ENCODE data around the gene LGALS3BP. TPM values are rescaled to one million over a fixed set of nuclear protein-coding genes. Genes with fewer than 3 reads are reported as not detected.

LGALS3BP gene
- total RNA-seq, 1 experiment from 2014 or later, result 507 TPM

GRCh38 chr17:79019632-79020584, 40.2 kb upstream of the LGALS3BP start:
- H3F3A ChIP-seq (ENCODE audit: insufficient read depth, low read depth), result peaks cover 22% of the 10 kb centered on the region; the same call in 1 of the 2 replicates
- H2AFZ ChIP-seq, result no peak overlapping the region
- H3K36me3 ChIP-seq (ENCODE audit: low read depth), result no peaks in the 10 kb centered on the region
- no peaks in the 10 kb centered on the region for H3K9me3 ChIP-seq (ENCODE audit: insufficient read depth, low read depth)
- peak; percentile 78 for TF ChIP-seq CTCF (conservative IDR thresholded peaks at IDR 0.05)
- no peak for TF ChIP-seq EZH2 (IDR thresholded peaks at IDR 0.05; ENCODE audit: low read depth)
- peak overlapping the region; percentile 40 for H3K4me2 ChIP-seq
- ChIA-PET POLR2A (ENCODE audit: unreplicated experiment) (no interaction called here), CTCF (interaction anchor here (0.6 to 0.7 kb wide), 3 partner anchors 23 to 95 kb away, joined by 3 to 5 read pairs (median 4); no protein-coding TSS in a partner anchor)
- BruUV-seq (replicated peaks), result no TSS peak
- H3K27ac ChIP-seq, result peak overlapping the region; percentile 49; the same call in 1 of the 2 replicates
- H3K27me3 ChIP-seq (ENCODE audit: insufficient read depth, low read depth), result no peaks in the 10 kb centered on the region
- H3K4me1 ChIP-seq (replicated peaks; ENCODE audit: insufficient read depth), result peaks cover 50% of the 10 kb centered on the region
- intact Hi-C loops (cut with micrococcal nuclease; ENCODE audit: unreplicated experiment), result loop anchor here (1.0 kb wide), 1 partner anchor 22 kb away; no protein-coding TSS in a partner anchor
- no peaks in the 10 kb centered on the region for H4K20me1 ChIP-seq (ENCODE audit: insufficient read depth)
- no peaks in the 10 kb centered on the region for H3K9me2 ChIP-seq (ENCODE audit: insufficient read depth)
- H3K4me3 ChIP-seq, result no peak overlapping the region
- no peaks in the 10 kb centered on the region for H3K79me2 ChIP-seq (ENCODE audit: low read depth)
- peak; percentile 47 to 49 for DNase-seq

GRCh38 chr17:79019261-79019631, 39.5 kb upstream of the LGALS3BP start:
- Histone ChIP-seq H3K4me2 (no peak overlapping the region), H2AFZ (no peak overlapping the region), H3K4me3 (no peak overlapping the region), H3K27me3 (ENCODE audit: insufficient read depth, low read depth) (no peaks in the 10 kb centered on the region), H3F3A (ENCODE audit: insufficient read depth, low read depth) (peaks cover 22% of the 10 kb centered on the region; the same call in 1 of the 2 replicates), H3K9me3 (ENCODE audit: insufficient read depth, low read depth) (no peaks in the 10 kb centered on the region; the same call in 1 of the 2 replicates), H3K36me3 (ENCODE audit: low read depth) (no peaks in the 10 kb centered on the region; the same call in 1 of the 2 replicates), H3K79me2 (ENCODE audit: low read depth) (no peaks in the 10 kb centered on the region), H3K4me1 (replicated peaks; ENCODE audit: insufficient read depth) (peaks cover 47% of the 10 kb centered on the region), H4K20me1 (ENCODE audit: insufficient read depth) (no peaks in the 10 kb centered on the region), H3K27ac (no peak overlapping the region), H3K9me2 (ENCODE audit: insufficient read depth) (no peaks in the 10 kb centered on the region)
- TF ChIP-seq CTCF (conservative IDR thresholded peaks at IDR 0.05) (no peak), EZH2 (IDR thresholded peaks at IDR 0.05; ENCODE audit: low read depth) (no peak)
- CTCF ChIA-PET, result no interaction called here
- no peak for DNase-seq
- no TSS peak for BruUV-seq (replicated peaks)
- intact Hi-C loops (cut with micrococcal nuclease; ENCODE audit: unreplicated experiment), result loop anchor here (1.0 kb wide), 1 partner anchor 23 kb away; no protein-coding TSS in a partner anchor
- POLR2A ChIA-PET (ENCODE audit: unreplicated experiment), result no interaction called here

- H2AFZ ChIP-seq, result no peak overlapping the region
- CTCF ChIA-PET, result interaction anchor here (0.6 kb wide), 1 partner anchor 206 kb away, joined by 4 read pairs; no protein-coding TSS in a partner anchor
Observed at GRCh38 chr17:79018370-79018695, 38.6 kb upstream of the LGALS3BP start.

More at GRCh38 chr17:79018370-79018695, 38.6 kb upstream of the LGALS3BP start:
- DNase-seq, result no peak
- H4K20me1 ChIP-seq (ENCODE audit: insufficient read depth), result no peaks in the 10 kb centered on the region
- TF ChIP-seq EZH2 (IDR thresholded peaks at IDR 0.05; ENCODE audit: low read depth), result no peak
- no peak for TF ChIP-seq CTCF (conservative IDR thresholded peaks at IDR 0.05)
- H3K27ac ChIP-seq, result no peak overlapping the region
- H3K4me1 ChIP-seq (replicated peaks; ENCODE audit: insufficient read depth), result peaks cover 47% of the 10 kb centered on the region
- H3K36me3 ChIP-seq (ENCODE audit: low read depth), result no peaks in the 10 kb centered on the region; the same call in 1 of the 2 replicates
- POLR2A ChIA-PET (ENCODE audit: unreplicated experiment), result no interaction called here
- BruUV-seq (replicated peaks), result no TSS peak
- H3K9me3 ChIP-seq (ENCODE audit: insufficient read depth, low read depth), result no peaks in the 10 kb centered on the region; the same call in 1 of the 2 replicates
- peaks cover 22% of the 10 kb centered on the region; the same call in 1 of the 2 replicates for H3F3A ChIP-seq (ENCODE audit: insufficient read depth, low read depth)
- 0 out of 2 replicates have a peak overlapping the region, but pooled peaks have one; percentile 54 for H3K4me2 ChIP-seq
- H3K9me2 ChIP-seq (ENCODE audit: insufficient read depth), result no peaks in the 10 kb centered on the region
- no peaks in the 10 kb centered on the region for H3K27me3 ChIP-seq (ENCODE audit: insufficient read depth, low read depth)
- no peak overlapping the region for H3K4me3 ChIP-seq
- H3K79me2 ChIP-seq (ENCODE audit: low read depth), result no peaks in the 10 kb centered on the region
- intact Hi-C loops (cut with micrococcal nuclease; ENCODE audit: unreplicated experiment), result no loop called here

Measured in PC-9 (cell line).